Adrenal gland (tissue), 12 donors: ENCODE data around the gene SYCP2L. TPM values are rescaled to one million over a fixed set of nuclear protein-coding genes. Genes with fewer than 3 reads are reported as not detected.

Experiments used
- DNase-seq, 7 donors: peaks; one replicate each; pipeline ENCODE4 v3.0.0-alpha.2; 2019 to 2020
- H3K27ac ChIP-seq, 5 donors: fragments of 200-600 bp; sonication (generic) in 4 of 5; 1 replicate in 3 of 5; 2 replicates in 2 of 5; pipeline versions ENCODE4 v1.5.1 to v1.8.0; 2016 to 2020; ENCODE audit warnings: mild to moderate bottlenecking in 1 of 5
- H3K27me3 ChIP-seq: fragments of 200-600 bp; 2 replicates; pipeline ENCODE4 v1.8.0; 2021
- H3K36me3 ChIP-seq, 2 donors: fragments of 200-600 bp; replicated peaks in 1 of 2; 1 replicate in 1 of 2; 2 replicates in 1 of 2; pipeline versions ENCODE4 v1.5.1 to v1.8.0; 2018 to 2022
- H3K4me1 ChIP-seq, 2 donors: fragments of 200-600 bp; replicated peaks in 1 of 2; 1 replicate in 1 of 2; 2 replicates in 1 of 2; pipeline versions ENCODE4 v1.5.1 to v1.8.0; 2018 to 2021
- H3K4me3 ChIP-seq, 4 donors: fragments of 200-600 bp; sonication (generic) in 3 of 4; one replicate each; pipeline ENCODE4 v1.5.1; 2016 to 2018
- H3K9me3 ChIP-seq, 3 donors: fragments of 200-600 bp; sonication (generic) in 1 of 3; replicated peaks in 1 of 3; 1 replicate in 2 of 3; 2 replicates in 1 of 3; pipeline versions ENCODE4 v1.5.1 to v1.8.0; 2016 to 2021
- POLR2A ChIP-seq, 2 donors: fragments of 450-650 bp; IDR thresholded peaks; one replicate each; pipeline ENCODE4 v1.6.1; 2017; ENCODE audit warnings: antibody characterized with exemption in 2 of 2, mild to moderate bottlenecking in 2 of 2, moderate library complexity in 1 of 2
- WGBS, 4 donors: extraction: QIAGEN DNeasy Blood & Tissue Kit in 2 of 4; methylation state at CpG; one replicate each; pipeline versions ENCODE4 v1.1.5 to v1.1.7; 2013 to 2017; 5-methylcytosine and 5-hydroxymethylcytosine counted together
- intact Hi-C, 2 donors: fragments of 100-400 bp; cut with DNase I; formaldehyde crosslinking; loops; one replicate each; pipeline versions ENCODE4 v1.14.1 to v1.15.0; 2022 to 2023
- polyA plus RNA-seq, 3 donors: library from polyadenylated mRNA; stranded (reverse); fragments of 200-250 nt in 2 of 3; fragments of 350-450 nt in 1 of 3; fragmentation: Illumina TruSeq in 1 of 3; extraction: RNeasy Lipid Tissue Mini Kit (QIAGEN cat#74804) in 1 of 3; gene quantifications; one replicate each; pipeline ENCODE4 v1.2.3, GENCODE V29; 2013 to 2014
- total RNA-seq, 9 donors: library from RNA; depleted of rRNA in 4 of 9; stranded (reverse); fragments of >200 nt in 4 of 9; fragments of 120-200 nt in 1 of 9; fragmentation: NEBNext Ultra II Directional in 1 of 9; extraction: Animal tissue kit (Norgen Biotek cat#: 25700) in 1 of 9; gene quantifications; one replicate each; pipeline versions ENCODE4 v1.1.0 to v1.2.4, GENCODE V29; 2013 to 2023
- TF ChIP-seq, protein P1 (sequence below), 6 experiments: fragments of 450-650 bp in 4 of 6; fragments of 200-600 bp in 2 of 6; sonication (generic) in 1 of 6; IDR thresholded peaks; 1 replicate in 5 of 6; 2 replicates in 1 of 6; pipeline versions ENCODE4 v1.5.1 to v1.8.0; 2016 to 2021; ENCODE audit warnings: antibody characterized with exemption in 6 of 6, mild to moderate bottlenecking in 2 of 6, moderate library complexity in 1 of 6
- donor health status: healthy with polysubstance abuse.
- donor health status: Bipolar disorder and iron deficiency.
- donor health status: DM: yes; HTN: yes; CAD: no.
- donor health status: DM: no; HTN: no; CAD: no.
- donor health status: DM: no; HTN: no; CAD: no.
- donor health status: DM: yes; HTN: yes; CAD: no.

SYCP2L gene
- total and polyA plus RNA-seq, 12 donors: 0.09 to 3.0 (median 0.64) TPM; not detected in 2

DNA sequence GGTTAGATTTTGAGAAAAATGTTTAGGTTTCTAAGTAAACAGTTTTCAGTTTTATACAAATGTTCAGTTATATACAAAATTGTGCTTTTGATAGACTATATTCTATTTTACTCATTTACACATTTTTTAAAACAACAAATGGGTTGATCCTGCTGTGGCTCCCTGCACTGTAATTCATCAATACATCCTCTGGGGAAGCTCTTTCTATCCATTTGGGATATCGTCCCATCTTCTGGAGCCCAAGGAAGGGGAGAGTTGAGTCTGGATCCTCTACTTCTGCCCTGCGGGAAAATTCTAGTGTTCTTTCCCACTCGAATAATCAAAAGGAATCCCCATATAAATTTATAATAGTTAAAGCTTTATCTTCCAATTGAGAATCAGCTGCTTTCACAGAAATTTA is 75.0 kb downstream of the SYCP2L start:
- 76 to 85% (median 79%) methylated on average over 3 of the region's 3 CpGs for WGBS, 4 donors
- no peaks in the 10 kb centered on the region for H3K9me3 ChIP-seq
- intact Hi-C loops: no loop called here
- no peaks in the 10 kb centered on the region for H3K4me1 ChIP-seq
- TF ChIP-seq, protein P1, sequence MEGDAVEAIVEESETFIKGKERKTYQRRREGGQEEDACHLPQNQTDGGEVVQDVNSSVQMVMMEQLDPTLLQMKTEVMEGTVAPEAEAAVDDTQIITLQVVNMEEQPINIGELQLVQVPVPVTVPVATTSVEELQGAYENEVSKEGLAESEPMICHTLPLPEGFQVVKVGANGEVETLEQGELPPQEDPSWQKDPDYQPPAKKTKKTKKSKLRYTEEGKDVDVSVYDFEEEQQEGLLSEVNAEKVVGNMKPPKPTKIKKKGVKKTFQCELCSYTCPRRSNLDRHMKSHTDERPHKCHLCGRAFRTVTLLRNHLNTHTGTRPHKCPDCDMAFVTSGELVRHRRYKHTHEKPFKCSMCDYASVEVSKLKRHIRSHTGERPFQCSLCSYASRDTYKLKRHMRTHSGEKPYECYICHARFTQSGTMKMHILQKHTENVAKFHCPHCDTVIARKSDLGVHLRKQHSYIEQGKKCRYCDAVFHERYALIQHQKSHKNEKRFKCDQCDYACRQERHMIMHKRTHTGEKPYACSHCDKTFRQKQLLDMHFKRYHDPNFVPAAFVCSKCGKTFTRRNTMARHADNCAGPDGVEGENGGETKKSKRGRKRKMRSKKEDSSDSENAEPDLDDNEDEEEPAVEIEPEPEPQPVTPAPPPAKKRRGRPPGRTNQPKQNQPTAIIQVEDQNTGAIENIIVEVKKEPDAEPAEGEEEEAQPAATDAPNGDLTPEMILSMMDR (IDR thresholded peaks at IDR 0.05): no peak
- TF ChIP-seq POLR2A (IDR thresholded peaks at IDR 0.05): no peak
- H3K36me3 ChIP-seq: no peaks in the 10 kb centered on the region
- no peak overlapping the region for H3K27ac ChIP-seq
- H3K4me3 ChIP-seq: no peak overlapping the region
- H3K27me3 ChIP-seq: no peaks in the 10 kb centered on the region
- DNase-seq: no peak

DNA sequence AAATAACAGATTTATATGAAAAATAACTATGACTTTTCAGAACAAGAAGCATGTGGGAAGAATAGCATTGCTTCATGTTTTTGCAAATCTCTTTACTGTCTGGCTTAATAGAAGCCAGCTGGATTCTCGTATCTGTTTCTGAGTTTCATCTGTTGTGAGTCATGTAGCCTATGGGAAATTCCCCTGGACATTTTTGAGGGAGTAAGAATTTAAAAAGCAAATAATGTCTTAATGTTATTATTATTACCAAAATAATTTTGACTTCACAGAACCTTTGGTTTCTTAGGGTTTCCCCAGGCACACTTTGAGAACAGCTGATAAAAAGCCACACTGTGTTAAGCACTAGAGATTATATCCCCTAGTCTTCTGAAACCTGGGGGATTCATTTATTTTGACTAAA is 75.8 kb downstream of the SYCP2L start:
- no peaks in the 10 kb centered on the region for H3K27me3 ChIP-seq
- intact Hi-C loops: no loop called here
- no peak overlapping the region for H3K4me3 ChIP-seq
- H3K27ac ChIP-seq: no peak overlapping the region
- no peaks in the 10 kb centered on the region for H3K36me3 ChIP-seq
- no peaks in the 10 kb centered on the region for H3K4me1 ChIP-seq
- 37 to 54% (median 43%) methylated on average over 1 of the region's 1 CpG for WGBS, 4 donors
- H3K9me3 ChIP-seq: peaks cover 0 to 6% (median 0%) of the 10 kb centered on the region in 3 donors
- TF ChIP-seq POLR2A (IDR thresholded peaks at IDR 0.05): no peak
- TF ChIP-seq, protein P1 (IDR thresholded peaks at IDR 0.05): no peak
- no peak for DNase-seq

DNA sequence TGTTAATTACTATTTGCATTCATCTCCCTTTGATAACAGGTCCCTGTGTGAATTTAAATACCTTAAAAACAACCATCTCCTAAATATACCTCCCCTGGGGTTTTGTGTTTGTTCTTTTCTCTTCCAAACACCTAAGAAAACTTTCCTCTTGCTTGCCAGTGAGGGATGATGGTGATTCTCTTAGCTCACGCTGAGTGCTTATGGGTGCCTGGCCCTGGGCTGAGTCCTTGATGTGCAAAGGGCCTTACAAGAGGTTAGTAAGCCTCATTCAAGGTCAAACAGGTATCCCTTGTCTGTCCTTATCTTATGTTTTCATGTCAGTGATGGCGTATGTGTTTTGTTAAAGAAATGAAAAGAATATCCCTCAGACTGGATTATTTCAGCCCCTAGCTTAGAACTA is 76.3 kb downstream of the SYCP2L start:
- DNase-seq: no peak
- H3K36me3 ChIP-seq: no peaks in the 10 kb centered on the region
- intact Hi-C loops: no loop called here
- H3K4me3 ChIP-seq: no peak overlapping the region
- 57 to 63% (median 61%) methylated on average over 2 of the region's 2 CpGs for WGBS, 4 donors
- no peaks in the 10 kb centered on the region for H3K27me3 ChIP-seq
- no peaks in the 10 kb centered on the region for H3K4me1 ChIP-seq
- peaks cover 0 to 6% (median 0%) of the 10 kb centered on the region in 3 donors for H3K9me3 ChIP-seq
- H3K27ac ChIP-seq: no peak overlapping the region
- no peak for TF ChIP-seq POLR2A (IDR thresholded peaks at IDR 0.05)
- TF ChIP-seq, protein P1 (IDR thresholded peaks at IDR 0.05): no peak

- no peak for TF ChIP-seq POLR2A (IDR thresholded peaks at IDR 0.05)
- TF ChIP-seq, protein P1 (IDR thresholded peaks at IDR 0.05): no peak
Observed at GRCh38 chr6:10964684-10965083, 77.8 kb downstream of the SYCP2L start.

More at GRCh38 chr6:10964684-10965083, 77.8 kb downstream of the SYCP2L start:
- H3K4me1 ChIP-seq: no peaks in the 10 kb centered on the region
- peaks cover 0 to 6% (median 0%) of the 10 kb centered on the region in 3 donors for H3K9me3 ChIP-seq
- no peak overlapping the region for H3K4me3 ChIP-seq
- WGBS, 4 donors: 66 to 80% (median 74%) methylated on average over 1 of the region's 1 CpG
- H3K27ac ChIP-seq: no peak overlapping the region
- H3K36me3 ChIP-seq: no peaks in the 10 kb centered on the region
- intact Hi-C loops: no loop called here
- no peaks in the 10 kb centered on the region for H3K27me3 ChIP-seq
- no peak for DNase-seq
